ENCODE results near the gene MAPKAP1. TPM values are rescaled to one million over a fixed set of nuclear protein-coding genes. Genes with fewer than 3 reads are reported as not detected.
"Not testable (repeated sequence)": the region's sequence is repeated elsewhere in the genome, so short reads cannot be mapped to it uniquely, and the experiment has no call there.

Gene MAPKAP1
- total RNA-seq, 2 donors from 2014 or later, result 56.5 to 63.8 TPM

DNA sequence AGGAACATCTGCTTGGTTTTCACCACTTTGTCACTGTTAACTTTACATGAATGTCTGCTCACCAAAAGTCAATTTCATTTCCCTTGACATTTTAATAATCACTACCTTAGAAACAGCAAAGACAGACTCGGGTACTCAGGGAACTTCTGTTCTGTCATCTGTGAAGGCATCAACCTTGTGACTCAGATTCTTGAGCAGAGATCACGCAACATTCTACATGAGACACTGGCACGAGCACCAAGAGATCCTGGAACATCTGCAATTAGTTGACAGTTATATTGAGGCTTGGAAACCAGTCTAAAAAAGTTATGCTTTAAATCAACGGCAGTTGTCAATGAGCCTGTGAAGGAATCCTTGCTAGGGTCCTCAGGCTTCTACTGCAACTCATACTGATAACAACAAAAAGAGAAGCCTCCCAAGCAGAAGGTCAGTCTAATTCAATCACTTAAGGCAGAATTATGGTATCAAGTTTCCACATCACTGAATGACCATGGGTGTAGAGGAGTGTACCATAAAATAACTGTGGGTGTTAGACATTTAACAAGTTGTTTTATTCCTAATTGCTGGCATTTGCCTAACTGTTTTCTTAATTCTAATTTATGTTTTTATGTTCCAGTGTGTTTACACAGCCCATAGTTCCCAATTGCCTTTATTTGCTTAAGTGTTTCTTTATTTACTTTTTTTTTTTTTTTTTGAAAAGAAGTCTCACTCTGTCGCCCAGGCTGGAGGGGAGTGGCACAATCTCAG is 36.8 kb upstream of the MAPKAP1 start:
- intact Hi-C loops (cut with DNase I, micrococcal nuclease), result loop anchor here in 1 of 2 donors (10.0 kb wide), 1 partner anchor 189 kb away; no protein-coding TSS in a partner anchor
- no peak for ATAC-seq
- no peak for DNase-seq

DNA sequence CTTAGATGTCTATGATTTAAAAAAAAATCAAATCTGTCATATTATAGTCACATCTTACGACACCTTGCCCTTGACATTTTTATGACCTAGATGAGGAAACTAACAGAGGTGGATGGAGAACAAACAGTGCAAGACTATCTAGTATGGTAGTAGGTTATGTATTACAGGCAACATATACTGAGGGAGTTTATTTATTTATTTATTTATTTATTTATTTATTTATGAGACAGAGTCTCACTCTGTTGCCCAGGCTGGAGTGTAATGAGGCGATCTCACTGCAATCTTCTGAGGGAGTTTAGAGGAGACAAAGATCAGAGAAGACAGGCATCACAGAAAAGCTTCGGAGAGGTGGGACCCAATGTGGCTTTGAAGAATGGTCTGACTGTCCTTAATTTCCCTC is 35.6 kb upstream of the MAPKAP1 start:
- DNase-seq (no peak), ATAC-seq (no peak)
- intact Hi-C loops (cut with DNase I, micrococcal nuclease), result loop anchor here in 1 of 2 donors (10.0 kb wide), 1 partner anchor 188 kb away; no protein-coding TSS in a partner anchor

DNA sequence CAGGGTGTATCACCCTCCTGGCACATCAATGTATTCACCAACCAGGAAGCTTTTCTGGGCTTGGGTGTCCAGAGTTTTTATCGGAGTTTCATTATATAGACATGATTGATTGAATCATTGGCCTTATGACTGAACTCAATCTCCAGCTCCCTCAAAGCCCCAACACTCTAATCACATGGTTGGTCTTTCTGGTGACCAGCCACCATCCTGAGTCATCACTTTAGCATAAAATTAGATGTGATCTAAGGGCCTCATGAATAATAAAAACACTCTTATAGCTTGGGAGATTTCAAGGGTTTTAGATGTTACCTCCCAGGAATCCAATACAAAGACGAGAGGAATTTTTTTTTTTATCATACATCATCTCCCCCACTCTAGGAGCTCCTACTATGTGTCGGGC is 32.4 kb upstream of the MAPKAP1 start:
- intact Hi-C loops (cut with DNase I, micrococcal nuclease), result no loop called here
- ATAC-seq (no peak), DNase-seq (no peak)

DNA sequence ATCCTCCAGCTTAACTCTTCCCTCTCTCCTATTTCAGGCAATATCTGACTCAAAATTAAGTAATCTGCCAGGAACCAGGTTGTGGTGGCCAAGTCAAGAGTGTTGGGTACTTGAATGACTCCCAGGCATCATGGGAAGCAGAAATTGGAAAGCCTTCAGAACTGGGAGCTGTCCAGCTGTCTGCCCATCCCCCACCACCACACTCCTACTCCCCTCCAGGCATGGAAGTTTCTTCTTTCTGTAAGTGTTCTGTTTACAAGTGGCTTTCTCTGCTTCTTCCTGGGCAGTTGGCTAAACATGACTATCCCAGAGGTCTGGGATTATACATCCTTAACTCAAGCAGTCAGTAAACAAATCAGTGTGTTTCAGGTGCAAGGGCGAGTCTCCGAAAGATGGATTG is 25.6 kb upstream of the MAPKAP1 start:
- intact Hi-C loops (cut with DNase I, micrococcal nuclease), result no loop called here
- no peak for DNase-seq
- no peak for ATAC-seq

DNA sequence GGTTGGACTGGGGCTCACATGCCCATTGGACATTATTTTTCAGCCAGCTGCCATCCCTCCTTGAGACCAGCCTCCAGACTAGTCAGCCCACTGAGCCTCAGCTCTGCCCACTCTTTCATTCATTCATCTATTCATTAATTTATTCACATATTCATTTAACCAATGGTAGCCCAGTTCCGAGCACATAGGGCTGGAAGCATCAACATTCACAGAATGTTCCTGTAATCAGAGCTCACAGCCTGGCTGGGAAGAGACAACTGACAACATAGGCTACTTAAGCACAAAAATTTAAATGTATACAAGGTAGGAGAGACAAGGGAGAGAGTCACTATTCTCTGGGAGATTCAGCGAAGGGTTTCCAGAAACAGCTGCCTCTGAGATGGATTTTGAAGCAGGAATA is 23.2 kb upstream of the MAPKAP1 start:
- ATAC-seq, result no peak
- intact Hi-C loops (cut with DNase I, micrococcal nuclease), result no loop called here
- no peak for DNase-seq

DNA sequence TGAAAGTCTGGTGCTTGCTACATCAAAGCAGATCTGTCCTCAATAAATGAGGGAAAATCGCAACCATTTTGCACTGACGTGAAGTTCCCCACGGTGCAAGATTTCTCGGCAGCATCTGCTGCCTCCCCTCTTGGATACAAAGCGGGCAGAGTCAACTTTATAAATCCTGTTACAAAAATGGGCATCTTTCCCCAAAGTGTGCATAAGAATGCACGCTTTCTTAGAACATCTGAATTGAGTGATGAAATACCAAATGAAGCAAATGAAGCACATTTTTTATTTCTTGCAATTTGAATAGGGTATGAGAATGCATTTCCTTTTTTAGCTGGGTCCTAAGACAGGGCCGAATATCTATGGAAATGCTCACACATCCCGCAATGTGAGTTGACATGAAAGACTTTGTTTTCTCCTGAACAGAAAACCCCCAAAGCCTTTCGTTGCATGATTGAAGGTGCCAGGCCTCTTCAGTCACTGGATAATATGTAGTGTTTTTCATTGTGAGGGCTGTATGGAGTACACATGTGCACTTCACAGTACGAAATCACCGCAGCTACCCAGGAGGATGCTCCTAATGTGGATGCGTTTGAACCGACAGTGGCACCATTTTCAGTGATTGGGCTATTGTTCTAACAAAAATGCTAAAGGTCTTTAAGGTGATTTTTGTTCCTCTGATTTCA is 19.6 kb upstream of the MAPKAP1 start:
- intact Hi-C loops (cut with DNase I, micrococcal nuclease), result no loop called here
- ATAC-seq (no peak), DNase-seq (no peak)

DNA sequence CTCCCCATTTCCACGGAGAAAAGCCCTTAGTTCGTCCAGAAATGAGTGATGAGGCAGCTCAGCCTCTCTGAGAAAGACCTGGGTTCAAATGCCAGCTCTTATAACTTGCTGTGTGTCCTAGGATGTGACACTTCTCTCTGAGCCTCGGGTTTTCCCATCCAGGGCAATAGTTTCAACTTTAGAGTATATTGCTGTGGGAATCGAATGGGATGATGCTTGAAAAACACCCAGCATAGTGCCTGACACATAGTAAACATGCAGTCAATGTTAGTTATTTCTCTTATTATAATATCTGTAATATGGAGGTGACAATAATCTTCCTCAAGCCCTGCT is 430 bp upstream of the MAPKAP1 start:
- no peak for ATAC-seq
- DNase-seq, result no peak
- intact Hi-C loops (cut with DNase I, micrococcal nuclease), result no loop called here

DNA sequence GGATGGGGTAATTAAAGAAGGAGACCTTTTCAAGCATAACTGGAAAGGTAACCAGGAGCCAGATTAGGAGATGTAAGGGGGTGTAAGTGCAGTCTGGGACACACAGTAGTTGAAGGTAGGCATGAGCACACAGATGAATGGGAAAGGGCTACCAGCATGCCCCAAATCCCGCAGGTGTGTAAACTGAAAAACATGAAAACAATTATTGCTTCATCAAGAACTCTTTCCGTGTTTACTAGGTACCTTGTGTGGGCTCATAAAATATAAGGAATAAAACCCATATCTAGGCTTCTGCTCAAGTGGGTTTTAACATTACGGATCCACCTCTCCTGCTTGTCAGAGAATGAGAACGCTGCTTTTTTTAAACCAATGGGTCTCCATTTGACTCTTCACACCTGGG is 1.1 kb downstream of the MAPKAP1 start:
- intact Hi-C loops (cut with DNase I, micrococcal nuclease), result no loop called here
- no peak for ATAC-seq
- DNase-seq, result no peak

DNA sequence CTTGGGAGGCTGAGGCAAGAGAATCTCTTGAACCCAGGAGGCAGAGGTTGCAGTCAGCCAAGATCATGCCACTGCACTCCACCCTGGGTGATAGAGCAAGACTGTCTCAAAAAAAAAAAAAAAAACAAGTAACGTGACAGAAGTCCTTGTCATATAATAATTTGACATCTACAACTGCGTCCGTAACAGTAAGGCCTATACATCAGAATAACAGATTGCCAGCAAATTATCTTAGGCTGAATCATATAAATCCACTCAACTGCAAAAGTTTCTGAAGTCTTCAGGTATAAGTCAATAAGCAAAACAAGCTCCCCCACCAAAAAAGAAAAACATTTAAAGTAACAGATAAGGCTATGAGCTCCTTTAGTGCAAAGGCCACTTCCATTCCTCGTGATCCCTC is 3.3 kb downstream of the MAPKAP1 start:
- intact Hi-C loops (cut with DNase I, micrococcal nuclease), result no loop called here
- no peak for DNase-seq
- ATAC-seq, result no peak

DNA sequence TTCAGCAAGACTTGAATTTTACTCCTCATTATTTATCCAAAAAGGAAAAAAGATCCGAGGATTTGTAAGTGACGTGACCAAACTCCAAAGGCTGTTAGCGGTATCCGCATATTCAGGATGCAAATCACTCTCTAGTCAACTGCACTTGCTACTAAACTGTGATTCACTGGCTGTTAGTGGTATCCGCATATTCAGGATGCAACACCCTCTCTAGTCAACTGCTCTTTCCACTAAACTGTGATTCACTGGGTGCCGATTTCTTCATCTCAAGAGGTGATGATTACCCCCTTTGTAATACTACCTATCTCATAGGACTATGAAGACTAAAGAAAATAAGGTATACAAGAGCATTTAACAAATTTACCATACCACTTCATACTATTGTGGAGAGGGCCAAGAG is 5.7 kb downstream of the MAPKAP1 start:
- ATAC-seq, result no peak
- DNase-seq, result no peak
- intact Hi-C loops (cut with DNase I, micrococcal nuclease), result no loop called here

DNA sequence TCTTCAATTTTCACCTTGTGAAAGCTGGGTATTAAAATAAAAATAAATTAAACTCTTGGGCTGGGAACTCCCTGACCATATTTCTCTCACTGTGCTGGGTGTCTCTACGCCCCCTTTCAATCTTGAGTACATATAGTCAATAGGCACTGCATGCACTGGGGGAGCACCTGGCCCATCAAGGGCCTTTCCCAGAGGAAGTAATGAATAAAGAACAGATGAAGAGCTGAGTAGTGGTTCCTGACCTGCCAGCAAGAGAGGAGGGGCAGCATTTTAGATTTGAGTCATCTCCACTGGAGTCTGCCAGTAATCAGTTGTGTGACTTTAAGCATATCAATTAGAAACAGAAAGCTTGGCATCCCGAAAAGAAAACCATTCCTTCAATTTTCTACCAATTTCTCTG is 6.2 kb downstream of the MAPKAP1 start:
- intact Hi-C loops (cut with DNase I, micrococcal nuclease), result no loop called here
- no peak for ATAC-seq
- DNase-seq, result no peak

DNA sequence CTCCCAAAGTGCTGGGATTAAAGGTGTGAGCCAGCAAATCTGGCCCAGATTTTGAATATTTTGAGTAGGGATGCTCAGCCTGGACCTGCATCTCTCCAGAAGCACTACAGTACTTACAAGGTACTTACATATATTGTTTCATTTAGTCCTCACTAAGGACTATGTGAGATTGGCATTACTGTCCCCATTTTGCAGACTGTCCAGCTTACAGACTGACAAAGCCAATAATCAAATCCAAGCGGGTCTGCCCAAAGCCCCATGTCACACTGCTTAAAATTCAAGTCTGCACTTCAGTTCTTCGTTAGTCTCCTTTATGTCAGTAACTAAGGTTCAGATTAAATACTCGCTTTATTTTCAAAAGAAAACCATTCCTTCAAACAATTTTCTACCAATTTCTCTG is 7.1 kb downstream of the MAPKAP1 start:
- intact Hi-C loops (cut with DNase I, micrococcal nuclease), result no loop called here
- ATAC-seq (no peak), DNase-seq (no peak)

DNA sequence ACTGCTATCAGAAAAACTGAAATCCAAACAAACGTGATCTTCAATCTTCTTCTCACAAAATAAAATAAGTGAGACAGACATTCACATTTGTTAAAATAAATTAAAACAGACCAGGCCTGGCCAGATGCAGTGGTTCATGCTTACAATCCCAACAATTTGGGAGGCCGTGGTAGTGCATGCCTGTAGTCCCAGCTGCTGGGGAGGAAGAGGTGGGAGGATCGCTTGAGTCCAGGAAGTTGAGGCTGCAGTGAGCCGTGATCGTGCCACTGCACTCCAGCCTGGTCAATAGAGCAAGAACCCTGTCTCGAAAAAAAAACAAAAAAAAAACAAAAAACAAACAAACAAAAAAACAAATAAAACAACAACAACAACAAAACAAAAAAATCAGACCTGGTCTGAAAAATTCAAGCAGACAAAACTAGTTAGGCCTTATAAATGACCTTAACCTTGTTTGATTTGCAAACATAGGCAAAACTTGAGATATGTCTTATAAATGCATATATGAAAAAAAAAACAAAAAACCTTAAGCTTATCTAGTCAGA is 10.8 kb downstream of the MAPKAP1 start:
- intact Hi-C loops (cut with DNase I, micrococcal nuclease), result no loop called here
- ATAC-seq, result no peak
- no peak for DNase-seq

DNA sequence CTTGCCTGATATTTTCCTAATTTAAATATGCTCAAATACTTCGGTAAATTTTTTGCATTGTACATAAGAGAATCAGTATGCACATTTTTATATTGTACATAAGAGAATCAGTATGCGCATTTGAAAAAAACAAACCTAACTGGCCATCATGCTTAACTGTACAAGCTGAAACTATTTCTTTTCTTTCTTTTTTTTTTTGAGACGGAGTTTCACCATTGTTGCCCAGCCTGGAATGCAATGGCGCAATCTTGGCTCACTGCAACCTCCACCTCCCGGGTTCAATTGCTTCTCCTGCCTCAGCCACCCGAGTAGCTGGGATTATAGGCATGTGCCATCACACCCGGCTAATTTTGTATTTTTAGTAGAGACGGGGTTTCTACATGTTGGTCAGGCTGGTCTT is 11.5 kb downstream of the MAPKAP1 start:
- ATAC-seq; intact Hi-C loops (cut with DNase I, micrococcal nuclease); DNase-seq: not testable (repeated sequence)

DNA sequence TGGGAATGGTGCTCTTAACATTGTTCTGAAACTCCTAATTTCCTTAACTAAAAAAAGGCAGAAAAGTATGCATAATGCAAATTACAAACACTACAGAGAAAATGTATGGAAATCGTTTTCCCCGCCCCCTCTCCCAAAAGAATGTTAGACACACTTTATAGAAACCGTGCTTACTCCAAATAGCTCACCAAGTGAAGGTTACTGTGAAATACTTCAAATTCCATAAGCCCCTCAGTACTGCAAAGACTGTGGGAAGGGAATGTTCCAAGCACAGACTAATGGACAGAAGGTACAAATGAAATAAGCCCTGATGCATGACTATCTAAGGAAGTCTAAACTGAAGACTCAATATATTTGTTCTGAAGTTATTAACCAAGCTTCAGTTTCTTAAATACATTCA is 12.5 kb downstream of the MAPKAP1 start:
- ATAC-seq (no peak), DNase-seq (no peak)
- intact Hi-C loops (cut with DNase I, micrococcal nuclease), result no loop called here

DNA sequence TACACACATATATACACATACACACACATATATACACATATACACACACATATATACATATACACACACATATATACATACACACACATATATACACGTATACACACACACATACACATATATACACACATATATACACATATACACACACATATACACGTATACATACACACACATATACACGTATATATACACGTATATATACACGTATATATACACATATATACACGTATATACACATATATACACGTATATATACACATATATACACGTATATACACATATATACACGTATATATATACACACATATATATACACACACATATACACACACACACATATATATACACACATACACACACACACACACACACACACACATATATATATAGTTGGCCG is 13.5 kb downstream of the MAPKAP1 start:
- intact Hi-C loops (cut with DNase I, micrococcal nuclease); ATAC-seq; DNase-seq: not testable (repeated sequence)

DNA sequence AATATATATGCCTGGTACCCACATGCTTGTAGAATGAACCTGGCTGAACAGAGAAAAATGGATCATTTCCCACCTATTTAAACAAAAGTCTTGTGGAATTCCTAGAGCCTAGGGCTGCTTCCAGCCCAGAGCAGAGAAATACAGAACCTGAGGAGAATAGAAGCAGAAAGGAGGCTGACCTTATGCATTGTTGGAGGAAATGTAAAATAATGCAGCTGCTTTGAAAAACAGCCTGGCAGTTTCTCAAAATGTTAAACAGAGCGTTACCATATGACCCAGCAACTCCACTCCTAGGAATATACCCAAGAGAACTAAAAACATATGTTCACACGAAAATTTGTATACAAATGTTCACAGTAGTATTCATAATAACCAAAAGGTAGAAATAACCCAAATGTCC is 15.1 kb downstream of the MAPKAP1 start:
- DNase-seq (no peak), ATAC-seq (no peak)
- intact Hi-C loops (cut with DNase I, micrococcal nuclease), result no loop called here

DNA sequence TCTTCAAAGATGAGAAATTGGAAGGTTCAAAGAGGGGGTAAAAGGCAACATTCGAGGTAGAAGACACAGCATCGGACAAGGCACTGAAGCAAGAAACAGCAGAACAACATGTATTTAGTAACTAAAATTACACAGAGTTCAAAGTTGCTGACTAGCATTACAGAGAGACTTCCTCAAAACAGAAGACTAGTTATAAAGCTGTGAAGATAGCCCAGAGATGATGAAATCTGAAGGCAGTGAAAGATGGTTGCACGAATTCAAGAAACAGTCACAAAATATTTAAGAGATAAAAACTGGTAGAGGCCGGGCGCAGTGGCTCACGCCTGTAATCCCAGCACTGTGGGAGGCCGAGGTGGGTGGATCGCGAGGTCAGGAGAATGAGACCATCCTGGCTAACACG is 16.3 kb downstream of the MAPKAP1 start:
- DNase-seq, result no peak
- ATAC-seq, result no peak
- intact Hi-C loops (cut with DNase I, micrococcal nuclease), result no loop called here

DNA sequence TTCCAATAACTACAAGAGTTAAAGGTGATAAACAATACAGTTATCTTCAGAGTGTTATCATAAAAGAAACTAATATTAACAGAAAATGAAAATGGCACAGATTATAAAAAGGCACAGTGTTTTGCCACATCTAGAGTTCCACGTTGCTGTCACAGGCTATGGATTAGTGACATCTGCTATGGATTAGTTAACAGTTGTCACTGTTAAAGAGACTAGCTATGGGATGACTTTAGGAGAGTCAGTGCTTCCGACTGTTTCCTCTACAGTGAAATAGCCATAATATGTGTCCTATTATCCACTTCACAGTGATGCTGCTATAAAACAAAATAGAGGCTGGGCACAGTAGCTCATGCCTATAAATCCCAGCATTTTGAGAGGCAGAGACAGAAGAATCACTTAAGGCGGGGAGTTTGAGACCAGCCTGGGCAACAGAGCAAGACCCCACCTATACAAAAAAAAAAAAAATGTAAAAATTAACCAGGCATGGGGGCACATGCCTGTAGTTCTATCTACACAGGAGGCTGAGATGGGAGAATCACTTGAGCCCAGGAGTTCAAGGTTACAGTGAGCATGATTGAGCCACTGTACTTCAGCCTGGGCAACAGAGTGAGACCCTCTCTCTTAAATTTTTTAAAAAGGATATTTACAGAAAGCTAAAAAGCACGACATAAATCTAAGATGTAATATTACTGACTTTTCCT is 19.7 kb downstream of the MAPKAP1 start:
- intact Hi-C loops (cut with DNase I, micrococcal nuclease), result no loop called here
- ATAC-seq (no peak), DNase-seq (no peak)

DNA sequence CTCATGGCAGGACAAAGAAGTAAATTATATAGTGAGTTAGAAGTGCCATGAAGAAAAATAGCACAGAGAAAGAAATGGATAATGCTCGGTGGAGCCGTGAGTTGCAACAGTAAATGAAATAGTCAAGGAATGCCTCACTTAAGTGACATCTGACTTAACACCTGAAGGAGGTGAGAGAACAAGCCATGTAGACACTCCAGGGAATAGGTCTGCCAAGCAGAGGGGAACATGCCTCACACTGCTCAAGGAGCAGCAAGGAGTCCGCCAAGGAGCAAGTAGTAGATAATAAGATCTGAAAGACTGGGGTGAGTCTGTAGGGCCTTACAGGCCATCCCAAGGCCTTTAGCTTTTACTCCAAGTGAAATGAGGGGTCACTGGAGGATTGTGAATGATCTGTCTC is 21.8 kb downstream of the MAPKAP1 start:
- DNase-seq, result no peak
- ATAC-seq, result no peak
- intact Hi-C loops (cut with DNase I, micrococcal nuclease), result no loop called here
